GM12878 (cell line): ENCODE data around the gene RNF38. TPM values are rescaled to one million over a fixed set of nuclear protein-coding genes. Genes with fewer than 3 reads are reported as not detected.

Experiments used
- CBFB ChIP-seq: IDR thresholded peaks from 2 replicates; pipeline ENCODE4 v1.6.1; 2016; ENCODE audit warnings: antibody characterized with exemption, low read depth
- CBX3 ChIP-seq: fragments of 200-600 bp; sonication (generic); IDR thresholded peaks from 2 replicates; pipeline ENCODE4 v1.6.1; 2016; ENCODE audit warnings: low read depth, borderline replicate concordance
- CREB1 ChIP-seq: IDR thresholded peaks from 2 replicates; pipeline ENCODE4 v1.6.1; 2012; ENCODE audit warnings: low read depth, mild to moderate bottlenecking, inconsistent platforms
- E2F8 ChIP-seq: fragments of 450-650 bp; IDR thresholded peaks from 2 replicates; pipeline ENCODE4 v1.6.1; 2018; ENCODE audit warnings: mild to moderate bottlenecking, low read depth, moderate library complexity; ENCODE audit not compliant: partially characterized antibody
- EED ChIP-seq: sonication (generic); IDR thresholded peaks from 2 replicates; pipeline ENCODE4 v1.6.1; 2016; ENCODE audit warnings: antibody characterized with exemption, low read depth
- IKZF1 ChIP-seq: fragments of 450-650 bp; conservative IDR thresholded peaks from 2 replicates; pipeline ENCODE4 v1.6.1; 2017; ENCODE audit warnings: antibody characterized with exemption, mild to moderate bottlenecking
- MYB ChIP-seq: fragments of 150-350 bp; IDR thresholded peaks from 2 replicates; pipeline ENCODE4 v1.6.1; 2014; ENCODE audit warnings: mild to moderate bottlenecking, low read depth, low read length, borderline replicate concordance
- SPI1 ChIP-seq: IDR thresholded peaks from 2 replicates; pipeline ENCODE4 v1.6.1; 2011; ENCODE audit warnings: low read depth, mild to moderate bottlenecking, low read length, moderate library complexity, borderline replicate concordance; ENCODE audit not compliant: insufficient read depth
- STAT3 ChIP-seq: IDR thresholded peaks from 2 replicates; pipeline ENCODE4 v1.6.1; 2011; ENCODE audit warnings: low read depth, low read length, improper control_type of control experiment
- TAF1 ChIP-seq: IDR thresholded peaks from 2 replicates; pipeline ENCODE4 v1.6.1; 2011; ENCODE audit warnings: mild to moderate bottlenecking, low read depth, low read length, borderline replicate concordance
- ZBTB4 ChIP-seq: fragments of 450-650 bp; formaldehyde crosslinking; IDR thresholded peaks from 2 replicates; pipeline ENCODE4 v1.4.0; 2022; ENCODE audit warnings: mild to moderate bottlenecking, moderate library complexity
- polyA plus RNA-seq, 11 experiments: library from polyadenylated mRNA; depleted of rRNA in 4 of 11; unstranded in 6 of 11; stranded (reverse) in 5 of 11; fragments of >200 nt; fragmentation: Nextera tagmentation in 4 of 11; fragmentation: Illumina TruSeq in 1 of 11; extraction: Ambion mirVana in 4 of 11; extraction: Trizol in 1 of 11; gene quantifications; 1 replicate in 1 of 11; 2 replicates in 10 of 11; pipeline versions ENCODE4 v1.2.1 to v1.2.3, GENCODE V29; 2011 to 2016; ENCODE audit warnings: inconsistent platforms in 2 of 11, missing spikeins in 2 of 11, low read depth in 1 of 11
- total RNA-seq, 4 experiments: library from RNA; depleted of rRNA in 3 of 4; stranded (reverse); fragments of >200 nt in 3 of 4; fragmentation: Illumina TruSeq in 1 of 4; extraction: Trizol in 1 of 4; gene quantifications; 2 replicates each; pipeline versions ENCODE4 v1.2.1 to v1.2.3, GENCODE V29; 2013 to 2021
- TF ChIP-seq, protein P1 (sequence below): IDR thresholded peaks from 2 replicates; pipeline ENCODE4 v1.6.1; 2012; ENCODE audit warnings: low read length, inconsistent platforms
- TF ChIP-seq, protein P2 (sequence below): fragments of 450-650 bp; conservative IDR thresholded peaks from 2 replicates; pipeline ENCODE4 v1.6.1; 2017; ENCODE audit warnings: mild to moderate bottlenecking, moderate library complexity

Gene RNF38
- total and polyA plus RNA-seq, 10 of the 15 experiments (the other 5 are each of a cell fraction or from before 2014, with no cell fraction given) = 5.1 to 34.7 (median 12.7) TPM

DNA sequence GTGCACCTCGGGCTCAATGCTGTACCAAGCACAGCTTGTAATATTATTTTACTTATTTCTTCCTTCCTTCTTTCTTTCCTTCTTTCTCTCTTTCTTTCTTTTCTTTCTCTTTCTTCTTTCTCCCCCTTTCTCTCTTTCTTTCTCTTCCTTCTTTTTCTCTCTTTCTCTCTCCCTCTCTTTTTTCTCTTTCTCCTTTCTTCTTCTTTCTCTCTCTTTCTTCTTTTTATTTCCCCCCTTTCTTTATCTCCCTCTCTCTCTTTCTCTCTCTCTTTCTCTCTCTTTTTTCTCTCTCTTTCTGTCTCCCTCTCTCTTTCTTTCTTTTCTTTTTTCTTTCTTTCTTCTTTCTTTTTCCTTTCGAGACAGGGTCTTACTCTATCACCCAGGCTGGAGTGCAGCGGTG is 109.1 kb downstream of the RNF38 start (continued):
- TF ChIP-seq, protein P1, sequence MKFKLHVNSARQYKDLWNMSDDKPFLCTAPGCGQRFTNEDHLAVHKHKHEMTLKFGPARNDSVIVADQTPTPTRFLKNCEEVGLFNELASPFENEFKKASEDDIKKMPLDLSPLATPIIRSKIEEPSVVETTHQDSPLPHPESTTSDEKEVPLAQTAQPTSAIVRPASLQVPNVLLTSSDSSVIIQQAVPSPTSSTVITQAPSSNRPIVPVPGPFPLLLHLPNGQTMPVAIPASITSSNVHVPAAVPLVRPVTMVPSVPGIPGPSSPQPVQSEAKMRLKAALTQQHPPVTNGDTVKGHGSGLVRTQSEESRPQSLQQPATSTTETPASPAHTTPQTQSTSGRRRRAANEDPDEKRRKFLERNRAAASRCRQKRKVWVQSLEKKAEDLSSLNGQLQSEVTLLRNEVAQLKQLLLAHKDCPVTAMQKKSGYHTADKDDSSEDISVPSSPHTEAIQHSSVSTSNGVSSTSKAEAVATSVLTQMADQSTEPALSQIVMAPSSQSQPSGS = no peak
- no peak for TF ChIP-seq CREB1
- TF ChIP-seq STAT3 = no peak
- no peak for TF ChIP-seq SPI1
- TF ChIP-seq, protein P2, sequence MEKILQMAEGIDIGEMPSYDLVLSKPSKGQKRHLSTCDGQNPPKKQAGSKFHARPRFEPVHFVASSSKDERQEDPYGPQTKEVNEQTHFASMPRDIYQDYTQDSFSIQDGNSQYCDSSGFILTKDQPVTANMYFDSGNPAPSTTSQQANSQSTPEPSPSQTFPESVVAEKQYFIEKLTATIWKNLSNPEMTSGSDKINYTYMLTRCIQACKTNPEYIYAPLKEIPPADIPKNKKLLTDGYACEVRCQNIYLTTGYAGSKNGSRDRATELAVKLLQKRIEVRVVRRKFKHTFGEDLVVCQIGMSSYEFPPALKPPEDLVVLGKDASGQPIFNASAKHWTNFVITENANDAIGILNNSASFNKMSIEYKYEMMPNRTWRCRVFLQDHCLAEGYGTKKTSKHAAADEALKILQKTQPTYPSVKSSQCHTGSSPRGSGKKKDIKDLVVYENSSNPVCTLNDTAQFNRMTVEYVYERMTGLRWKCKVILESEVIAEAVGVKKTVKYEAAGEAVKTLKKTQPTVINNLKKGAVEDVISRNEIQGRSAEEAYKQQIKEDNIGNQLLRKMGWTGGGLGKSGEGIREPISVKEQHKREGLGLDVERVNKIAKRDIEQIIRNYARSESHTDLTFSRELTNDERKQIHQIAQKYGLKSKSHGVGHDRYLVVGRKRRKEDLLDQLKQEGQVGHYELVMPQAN = no peak
- no peak for TF ChIP-seq TAF1
- TF ChIP-seq E2F8 = no peak
- no peak for TF ChIP-seq IKZF1
- TF ChIP-seq CBX3 = no peak
- no peak for TF ChIP-seq MYB
- no peak for TF ChIP-seq ZBTB4 (CRISPR knock-in tag)
- TF ChIP-seq EED = no peak
- no peak for TF ChIP-seq CBFB
- TF ChIP-seq, all 136 proteins: peak for 0
